CD4-positive, alpha-beta T cell treated with Interleukin-12 subunit alpha and Interleukin-12 subunit beta, for 1 hour (primary cell): ENCODE data around the gene CNTLN.
"Not testable (repeated sequence)": the region's sequence is repeated elsewhere in the genome, so short reads cannot be mapped to it uniquely, and the experiment has no call there.

Experiments used
- DNase-seq: peaks from one replicate; pipeline ENCODE4 v3.0.0-alpha.2; 2020

Gene CNTLN

GRCh38 chr9:17315341-17315740 lies 180.5 kb downstream of the CNTLN start:
- no peak for DNase-seq

GRCh38 chr9:17318821-17319320 lies 184.0 kb downstream of the CNTLN start:
- DNase-seq = no peak

GRCh38 chr9:17319864-17320263 lies 185.0 kb downstream of the CNTLN start:
- no peak for DNase-seq

- no peak for DNase-seq
Observed at GRCh38 chr9:17322882-17323864, 188.3 kb downstream of the CNTLN start.

GRCh38 chr9:17328331-17328730 lies 193.5 kb downstream of the CNTLN start:
- DNase-seq = no peak

GRCh38 chr9:17330097-17330496 lies 195.3 kb downstream of the CNTLN start:
- DNase-seq = no peak

- no peak for DNase-seq
Observed at GRCh38 chr9:17332115-17332514, 197.3 kb downstream of the CNTLN start.

GRCh38 chr9:17339156-17339555 lies 204.3 kb downstream of the CNTLN start:
- DNase-seq = no peak

GRCh38 chr9:17342696-17343095 lies 207.9 kb downstream of the CNTLN start:
- no peak for DNase-seq

- DNase-seq = no peak
Observed at GRCh38 chr9:17349831-17350230, 215.0 kb downstream of the CNTLN start.

- not testable (repeated sequence) for DNase-seq
Observed at GRCh38 chr9:17354006-17354405, 219.2 kb downstream of the CNTLN start.

- no peak for DNase-seq
Observed at GRCh38 chr9:17361378-17361777, 226.5 kb downstream of the CNTLN start.

- no peak for DNase-seq
Observed at GRCh38 chr9:17367035-17367434, 232.2 kb downstream of the CNTLN start.

- no peak for DNase-seq
Observed at GRCh38 chr9:17380126-17380861, 245.5 kb downstream of the CNTLN start.

GRCh38 chr9:17387565-17387964 lies 252.7 kb downstream of the CNTLN start:
- DNase-seq = no peak

GRCh38 chr9:17389026-17389425 lies 254.2 kb downstream of the CNTLN start:
- no peak for DNase-seq

GRCh38 chr9:17394881-17395510 lies 260.2 kb downstream of the CNTLN start:
- DNase-seq = no peak

GRCh38 chr9:17397166-17397728 lies 262.4 kb downstream of the CNTLN start:
- not testable (repeated sequence) for DNase-seq

- DNase-seq = no peak
Observed at GRCh38 chr9:17398350-17398749, 263.5 kb downstream of the CNTLN start.

- no peak for DNase-seq
Observed at GRCh38 chr9:17401858-17402257, 267.0 kb downstream of the CNTLN start.

- no peak for DNase-seq
Observed at GRCh38 chr9:17402309-17402708, 267.5 kb downstream of the CNTLN start.

GRCh38 chr9:17403539-17403938 lies 268.7 kb downstream of the CNTLN start:
- no peak for DNase-seq

GRCh38 chr9:17414986-17415385 lies 280.1 kb downstream of the CNTLN start:
- DNase-seq = no peak
